GM18517 (cell line): Measurements from ENCODE around the gene WDR17.
"Not testable (repeated sequence)": the region's sequence is repeated elsewhere in the genome, so short reads cannot be mapped to it uniquely, and the experiment has no call there.

ENCODE experiments used
- ATAC-seq: cut with Tn5 transposase; IDR thresholded peaks from one replicate; pipeline ENCODE4 v1.9.1; 2021; ENCODE audit warnings: mild to moderate bottlenecking, moderate library complexity; ENCODE audit not compliant: unreplicated experiment

The WDR17 gene

DNA sequence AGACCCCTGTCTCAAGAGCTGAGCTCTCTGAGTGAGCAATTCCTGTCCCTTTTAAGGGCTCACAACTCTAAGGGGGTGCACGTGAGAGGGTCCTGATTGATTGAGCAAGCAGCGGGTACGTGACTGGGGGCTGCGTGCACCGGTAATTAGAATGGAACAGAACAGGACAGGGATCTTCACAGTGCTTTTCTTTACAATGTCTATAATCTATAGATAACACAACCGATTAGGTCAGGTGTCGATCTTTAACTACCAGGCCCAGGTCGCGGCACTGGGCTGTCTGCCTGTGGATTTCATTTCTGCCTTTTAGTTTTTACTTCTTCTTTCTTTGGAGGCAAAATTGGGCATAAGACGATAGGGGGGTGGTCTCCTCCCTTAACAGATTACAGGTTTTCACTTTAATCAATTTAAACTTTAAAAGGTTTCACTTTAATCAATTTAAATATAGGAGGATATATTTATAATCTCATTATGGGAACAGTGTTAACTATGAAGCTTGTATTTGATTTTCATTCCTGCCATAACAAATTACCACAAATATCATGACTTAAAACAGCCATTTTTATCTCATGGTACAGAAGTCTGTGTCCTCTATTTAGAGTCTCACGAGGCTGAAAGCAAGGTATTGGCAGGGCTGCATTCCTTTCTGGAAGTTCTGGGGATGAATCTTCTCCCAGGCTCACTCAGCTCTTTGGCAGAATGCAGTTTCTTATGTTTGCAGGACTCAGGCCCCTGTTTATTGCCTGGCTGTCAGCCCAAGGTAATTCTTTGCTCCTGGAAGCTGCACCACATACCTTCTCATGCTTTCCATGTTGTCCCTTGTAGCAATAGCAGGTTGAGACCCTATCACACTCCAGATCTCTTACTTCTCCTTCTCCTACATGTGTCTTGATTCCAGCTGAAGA, 124.5 kb downstream of the WDR17 start:
- no peak for ATAC-seq

DNA sequence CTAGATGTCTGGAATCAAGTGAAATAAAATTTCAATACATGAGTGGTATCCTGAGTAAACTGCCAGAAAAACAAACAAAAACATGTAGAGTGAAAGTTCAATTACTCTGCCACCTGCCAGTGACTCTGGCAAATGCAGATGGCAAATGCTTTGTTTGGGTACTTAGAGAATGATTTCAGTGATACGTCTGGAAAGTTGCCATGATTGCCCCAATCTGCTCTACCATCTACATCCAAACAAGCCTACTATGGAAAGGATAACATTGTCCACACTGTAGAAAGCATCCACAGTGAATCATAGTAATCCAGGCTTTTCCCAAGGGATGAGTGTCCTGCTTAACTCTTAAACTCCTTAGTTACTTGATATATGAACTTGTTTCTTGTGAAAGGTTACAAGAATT, 126.3 kb downstream of the WDR17 start:
- ATAC-seq = no peak

GRCh38 chr4:176193126-176193525, 127.5 kb downstream of the WDR17 start:
- no peak for ATAC-seq

GRCh38 chr4:176193938-176194337, 128.3 kb downstream of the WDR17 start:
- ATAC-seq = no peak

DNA sequence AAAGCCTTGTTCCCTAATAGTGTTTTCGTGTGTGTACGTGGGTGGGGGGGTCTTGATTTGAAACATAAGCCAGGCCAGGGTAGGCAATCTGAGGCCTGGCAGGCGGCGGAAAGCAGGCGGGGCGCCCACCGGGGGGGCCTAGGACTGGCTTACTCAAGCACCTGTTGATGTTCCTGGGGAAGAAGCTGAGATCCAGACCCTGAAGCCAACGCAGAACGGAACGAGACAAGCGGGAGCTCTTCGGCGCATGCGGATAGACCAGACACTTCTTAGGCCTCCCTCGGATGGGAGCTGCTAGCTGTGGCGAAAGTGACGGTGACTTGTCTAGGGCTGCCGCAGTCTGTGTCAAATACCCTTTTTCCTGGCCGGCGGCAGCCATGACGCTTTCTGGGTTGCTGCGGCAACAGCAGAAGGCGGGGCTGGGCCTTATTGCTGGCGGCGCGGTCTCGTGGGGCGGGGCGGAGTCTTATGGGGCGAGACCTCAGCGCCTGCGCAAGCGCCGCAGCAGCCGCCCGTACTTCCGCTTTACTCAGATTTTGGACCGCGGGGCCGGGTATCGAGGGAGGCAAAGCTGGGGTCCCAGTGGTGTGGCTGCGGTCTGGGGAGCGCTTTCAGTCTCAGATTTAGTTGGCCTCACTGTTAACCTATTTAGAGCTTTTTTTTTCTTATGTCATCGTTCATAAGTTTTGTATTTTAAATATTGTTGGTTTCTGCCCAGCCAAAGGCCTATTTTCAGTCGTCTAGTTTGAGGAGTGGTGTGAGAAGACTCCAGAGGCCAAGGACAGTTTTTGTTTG, 129.7 kb downstream of the WDR17 start, which contains the start of gene SPATA4:
Gene SPATA4 (minus strand): TSS at position 402 of the 795 bp plus-strand sequence. CDS start 23 bp downstream, at position 379.
- ATAC-seq = peak; percentile 97

DNA sequence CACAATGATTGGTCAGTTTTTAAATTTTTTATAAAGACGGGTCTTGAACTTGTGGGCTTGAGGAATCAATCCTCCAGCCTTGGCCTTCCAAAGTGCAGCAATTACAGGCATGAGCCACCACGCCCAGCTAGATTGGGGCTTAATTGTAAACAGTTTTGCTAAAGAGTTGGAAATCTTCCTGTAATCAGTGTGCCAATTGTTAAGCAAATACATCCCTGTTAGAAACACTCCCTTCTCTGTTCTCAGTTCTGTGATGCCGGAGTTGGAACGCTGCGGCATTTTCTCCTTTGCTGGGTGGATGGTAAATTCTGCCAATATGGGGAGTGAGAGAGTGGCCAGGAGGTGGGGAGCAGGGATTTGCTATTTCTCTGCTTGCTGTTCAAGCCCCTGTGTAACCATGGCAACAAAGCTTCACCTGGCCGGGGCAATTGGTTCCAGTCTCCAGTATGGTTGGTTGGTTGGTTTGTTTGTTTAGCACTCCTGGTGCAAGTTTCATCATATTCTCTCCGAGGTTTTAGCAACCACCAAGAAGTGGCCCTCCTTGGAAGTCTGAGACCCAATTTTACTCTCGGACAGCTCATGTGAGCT, 132.8 kb downstream of the WDR17 start:
- no peak for ATAC-seq

DNA sequence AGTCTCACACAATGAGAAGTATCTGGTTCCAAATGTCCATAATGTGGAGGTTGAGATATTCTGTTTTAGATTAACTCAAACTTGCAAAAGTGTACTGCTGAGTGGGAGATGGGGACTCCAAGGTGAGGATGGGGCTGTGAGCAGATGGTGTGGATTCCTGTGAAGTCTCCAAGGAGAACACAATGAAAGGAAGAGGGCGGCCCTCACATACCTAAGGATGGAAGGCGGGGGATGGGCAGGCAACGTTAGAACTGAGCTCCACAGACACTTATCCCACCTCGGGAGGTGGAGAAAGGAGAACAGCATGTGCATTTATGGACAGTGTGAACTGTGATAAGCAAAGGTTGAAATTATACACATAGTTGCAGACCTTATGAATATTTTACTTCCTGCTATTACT, 139.7 kb downstream of the WDR17 start:
- ATAC-seq = no peak

GRCh38 chr4:176207839-176208238, 142.2 kb downstream of the WDR17 start:
- no peak for ATAC-seq

- no peak for ATAC-seq
These were observed 143.9 kb downstream of the WDR17 start for GRCh38 chr4:176209535-176209934.

DNA sequence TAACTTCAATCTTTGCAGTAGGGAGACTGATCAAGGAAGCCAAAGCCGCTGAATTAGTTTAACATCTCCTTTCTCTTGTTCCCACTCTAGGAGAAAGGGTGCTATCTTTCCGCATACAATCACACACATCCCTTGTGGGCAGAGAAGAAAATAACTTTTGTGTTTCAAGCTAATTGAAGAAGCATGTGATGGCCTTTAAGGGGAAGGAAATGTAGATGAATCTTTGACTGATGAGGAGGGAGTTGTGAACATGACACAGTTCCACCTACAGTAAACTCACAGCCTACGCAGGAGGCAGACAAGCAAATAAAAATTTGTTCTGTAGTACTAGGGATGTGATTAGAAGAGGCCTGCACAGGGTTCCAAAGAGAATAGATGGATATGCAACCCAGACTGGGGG, 144.5 kb downstream of the WDR17 start:
- no peak for ATAC-seq

GRCh38 chr4:176210579-176211296, 145.1 kb downstream of the WDR17 start:
- no peak for ATAC-seq

DNA sequence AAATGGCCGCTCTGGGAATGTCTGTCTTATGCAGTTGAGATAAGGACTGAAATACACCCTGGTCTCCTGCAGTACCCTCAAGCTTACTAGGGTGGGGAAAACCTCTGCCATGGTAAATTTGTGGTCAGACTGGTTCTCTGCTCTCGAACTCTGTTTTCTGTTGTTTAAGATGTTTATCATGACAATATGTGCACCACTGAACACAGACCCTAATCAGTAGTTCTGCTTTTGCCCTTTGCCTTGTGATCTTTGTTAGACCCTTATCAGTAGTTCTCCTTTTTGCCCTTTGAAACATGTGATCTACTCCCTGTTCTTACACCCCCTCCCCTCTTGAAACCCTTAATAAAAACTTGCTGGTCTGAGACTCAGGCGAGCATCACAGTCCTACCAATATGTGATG, 146.7 kb downstream of the WDR17 start:
- ATAC-seq = not testable (repeated sequence)

DNA sequence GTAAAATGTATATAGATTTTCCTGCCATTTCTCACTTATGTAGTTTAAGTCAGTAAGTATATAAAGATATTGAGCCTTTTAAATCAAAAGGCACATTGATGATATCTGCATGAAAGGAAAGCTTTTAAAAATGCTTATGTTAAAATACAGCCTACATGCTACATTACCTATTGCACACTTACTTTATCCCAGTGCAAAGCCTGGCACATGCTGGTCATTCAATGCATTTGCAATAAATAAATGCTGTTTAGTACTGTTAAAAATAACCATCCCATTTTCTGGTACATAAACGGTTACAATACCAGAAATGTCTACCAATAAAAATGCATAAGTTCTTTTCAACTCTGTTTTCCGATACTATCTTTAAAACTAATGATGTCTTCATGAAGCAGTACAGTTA, 151.9 kb downstream of the WDR17 start:
- no peak for ATAC-seq

DNA sequence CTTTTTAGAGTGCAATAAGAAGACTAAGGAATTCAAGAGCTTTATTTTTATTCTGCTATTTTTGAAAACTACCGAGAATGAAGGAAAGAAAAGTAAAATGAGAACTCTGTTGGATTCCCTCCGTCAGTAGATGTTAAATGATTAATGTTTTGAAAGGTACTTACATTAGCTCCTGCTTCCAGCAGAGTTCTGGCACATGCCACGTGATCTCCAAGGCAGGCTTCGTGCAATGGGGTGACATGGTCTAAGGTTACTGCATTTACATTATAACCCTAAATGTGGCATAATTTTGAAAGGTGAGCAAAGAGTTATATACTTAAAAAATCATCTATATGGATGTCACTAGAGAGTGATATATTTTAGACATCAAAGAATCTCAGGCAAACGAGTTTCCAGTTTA, 156.5 kb downstream of the WDR17 start:
- ATAC-seq = no peak

DNA sequence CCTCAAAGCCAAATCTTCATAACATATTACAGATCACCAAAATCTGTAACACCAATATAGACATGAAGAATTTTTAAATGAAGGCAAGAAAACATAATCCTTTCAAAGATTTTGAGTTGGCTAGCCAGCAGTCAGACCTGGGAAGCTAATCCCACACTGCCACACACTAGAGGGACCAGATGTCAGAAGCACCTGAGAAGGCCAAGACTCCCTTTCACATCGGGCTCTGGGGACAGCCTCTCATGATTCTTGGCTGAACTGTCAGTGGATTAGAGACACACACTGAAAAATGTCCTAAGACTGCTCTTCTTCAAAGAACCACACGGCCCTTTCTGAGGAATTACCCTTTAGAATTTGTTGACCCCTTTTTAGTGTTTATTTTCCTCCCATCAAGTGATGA, 157.9 kb downstream of the WDR17 start:
- no peak for ATAC-seq

DNA sequence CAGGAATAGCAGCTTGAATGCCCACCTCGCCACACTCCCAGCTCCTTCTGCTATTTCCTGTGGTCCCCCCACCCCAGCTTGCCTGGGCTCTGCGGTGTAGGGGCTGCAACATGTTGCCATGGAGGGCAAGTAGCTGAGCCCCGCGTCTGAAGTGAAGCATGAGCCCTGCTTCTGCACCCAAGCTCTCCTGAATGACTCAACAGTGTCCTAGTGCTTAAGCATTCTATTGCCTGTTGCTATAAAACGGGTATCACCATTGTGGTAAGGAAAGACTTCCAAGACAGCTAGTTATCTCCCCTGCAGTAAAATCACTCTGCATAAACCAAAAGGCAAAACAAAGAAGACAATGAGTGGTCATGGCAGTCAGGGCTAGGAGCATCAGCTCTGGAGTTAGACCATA, 161.1 kb downstream of the WDR17 start:
- ATAC-seq = no peak

- ATAC-seq = no peak
These were observed 164.0 kb downstream of the WDR17 start for GRCh38 chr4:176229645-176230044.
